ENCODE measurements around the gene TMEM43. TPM values are rescaled to one million over a fixed set of nuclear protein-coding genes. Genes with fewer than 3 reads are reported as not detected.
"Not testable (repeated sequence)": the region's sequence is repeated elsewhere in the genome, so short reads cannot be mapped to it uniquely, and the experiment has no call there.

TMEM43 gene, protein sequence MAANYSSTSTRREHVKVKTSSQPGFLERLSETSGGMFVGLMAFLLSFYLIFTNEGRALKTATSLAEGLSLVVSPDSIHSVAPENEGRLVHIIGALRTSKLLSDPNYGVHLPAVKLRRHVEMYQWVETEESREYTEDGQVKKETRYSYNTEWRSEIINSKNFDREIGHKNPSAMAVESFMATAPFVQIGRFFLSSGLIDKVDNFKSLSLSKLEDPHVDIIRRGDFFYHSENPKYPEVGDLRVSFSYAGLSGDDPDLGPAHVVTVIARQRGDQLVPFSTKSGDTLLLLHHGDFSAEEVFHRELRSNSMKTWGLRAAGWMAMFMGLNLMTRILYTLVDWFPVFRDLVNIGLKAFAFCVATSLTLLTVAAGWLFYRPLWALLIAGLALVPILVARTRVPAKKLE
- total RNA-seq (84.1 TPM), polyA plus RNA-seq (106 TPM)

DNA sequence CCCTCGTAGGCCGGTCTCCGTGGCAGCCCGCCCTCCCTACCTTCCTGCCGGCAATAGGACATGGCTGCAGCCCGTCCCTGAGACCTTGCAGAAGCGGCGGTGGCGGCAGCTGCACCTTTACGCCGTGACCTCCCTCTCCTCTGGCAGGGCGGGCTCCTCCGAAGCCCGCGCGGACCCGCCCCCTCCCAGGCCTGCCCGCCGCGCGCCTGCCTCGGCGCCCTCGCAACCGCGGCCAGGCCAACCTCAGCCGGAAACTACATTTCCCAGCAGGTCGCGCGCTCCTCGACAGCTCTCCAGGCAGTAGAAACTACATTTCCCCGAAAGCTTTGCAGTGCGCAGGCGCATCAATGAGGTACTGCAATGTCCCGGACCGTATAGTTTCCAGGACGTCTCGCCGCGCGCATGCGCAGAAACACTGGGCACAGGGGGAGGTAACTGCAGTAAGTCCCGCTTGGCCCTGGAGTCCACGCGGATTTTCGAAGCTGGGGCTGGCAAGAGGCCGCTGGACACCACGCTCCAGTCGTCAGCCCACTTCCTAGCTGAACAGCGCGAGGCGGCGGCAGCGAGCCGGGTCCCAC lies at the start of gene TMEM43, which contains the start of gene CHCHD4:
Gene TMEM43 (plus strand): TSS at position 438 of the 578 bp plus-strand sequence. CDS start 142 bp downstream, outside the sequence.
Gene CHCHD4 (minus strand): TSS at position 256 of the 578 bp plus-strand sequence. CDS start 194 bp downstream, at position 62.
- Histone ChIP-seq H3K36me3 (ENCODE audit: insufficient read depth) (no peaks in the 10 kb centered on the region), H3K27ac (ENCODE audit: low read depth) (peak within 1 kb of the TSS; percentile 92), H3K4me3 (ENCODE audit: low read depth, low read length) (peak within 1 kb of the TSS; percentile 74), H3K4me1 (ENCODE audit: insufficient read depth) (peaks cover 2% of the 10 kb centered on the region)
- peak; percentile 99 for DNase-seq (ENCODE audit: extremely low spot score)
- under 1% methylated on average over 55 of the region's 55 CpGs for WGBS

DNA sequence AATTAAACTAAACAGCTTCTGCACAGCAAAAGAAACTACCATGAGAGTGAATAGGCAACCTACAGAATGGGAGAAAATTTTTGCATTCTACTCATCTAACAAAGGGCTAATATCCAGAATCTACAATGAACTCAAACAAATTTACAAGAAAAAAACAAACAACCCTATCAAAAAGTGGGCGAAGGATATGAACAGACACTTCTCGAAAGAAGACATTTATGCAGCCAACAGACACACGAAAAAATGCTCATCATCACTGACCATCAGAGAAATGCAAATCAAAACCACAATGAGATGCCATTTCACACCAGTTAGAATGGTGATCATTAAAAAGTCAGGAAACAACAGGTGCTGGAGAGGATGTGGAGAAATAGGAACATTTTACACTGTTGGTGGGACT lies 49.6 kb upstream of the TMEM43 start:
- H3K27ac ChIP-seq (ENCODE audit: low read depth); H3K4me1 ChIP-seq (ENCODE audit: insufficient read depth); DNase-seq (ENCODE audit: extremely low spot score); H3K36me3 ChIP-seq (ENCODE audit: insufficient read depth); H3K4me3 ChIP-seq (ENCODE audit: low read depth, low read length): not testable (repeated sequence)
- WGBS: 84% methylated on average over 3 of the region's 3 CpGs

DNA sequence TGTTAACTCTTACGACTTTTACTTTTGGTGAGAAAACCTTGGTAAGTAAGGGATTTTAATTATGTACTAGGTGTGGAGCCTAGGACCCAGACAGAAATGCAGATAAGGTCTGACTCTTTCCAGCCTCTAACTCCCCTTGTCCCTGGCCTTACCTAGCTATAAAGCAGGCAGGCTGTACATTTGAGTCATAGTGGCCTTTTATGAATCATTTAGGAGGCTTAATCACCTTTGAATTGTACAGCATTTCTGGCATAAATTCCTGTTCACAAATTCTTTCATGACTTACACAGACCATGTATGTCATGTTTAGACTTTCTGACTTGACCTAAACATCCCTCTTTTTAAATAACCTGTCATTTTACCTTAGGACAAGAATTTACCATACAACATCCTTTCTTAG lies 47.5 kb upstream of the TMEM43 start:
- 93% methylated on average over 1 of the region's 1 CpG for WGBS
- no peak overlapping the region for H3K27ac ChIP-seq (ENCODE audit: low read depth)
- no peaks in the 10 kb centered on the region for H3K36me3 ChIP-seq (ENCODE audit: insufficient read depth)
- DNase-seq (ENCODE audit: extremely low spot score): no peak
- H3K4me3 ChIP-seq (ENCODE audit: low read depth, low read length): no peak overlapping the region
- H3K4me1 ChIP-seq (ENCODE audit: insufficient read depth): no peaks in the 10 kb centered on the region

DNA sequence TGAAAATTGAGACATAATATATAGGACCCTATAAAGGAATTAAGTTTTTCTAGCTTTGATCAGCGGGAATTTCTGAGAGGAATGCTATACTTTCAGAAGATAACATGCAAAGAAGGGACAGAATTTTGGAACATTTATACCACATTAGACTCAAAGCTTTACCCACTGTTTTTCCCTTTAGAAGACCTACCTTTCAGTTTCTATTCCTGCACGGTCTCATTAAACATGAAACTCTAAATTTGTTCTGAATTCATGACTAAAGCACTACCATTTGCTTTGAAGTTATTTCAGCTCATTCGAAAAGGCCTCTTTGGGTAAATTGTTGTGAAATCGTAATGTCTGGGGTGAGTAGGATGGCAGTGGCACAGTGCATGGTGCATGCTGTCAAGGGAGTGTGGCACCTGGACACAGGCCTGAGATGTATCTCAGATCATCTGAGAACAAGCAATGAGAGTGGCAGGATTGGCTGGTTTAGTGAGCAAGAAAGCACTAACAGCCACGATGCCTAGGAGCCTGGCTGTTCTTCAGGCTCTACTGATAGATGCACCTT lies 42.7 kb upstream of the TMEM43 start:
- no peaks in the 10 kb centered on the region for H3K4me1 ChIP-seq (ENCODE audit: insufficient read depth)

DNA sequence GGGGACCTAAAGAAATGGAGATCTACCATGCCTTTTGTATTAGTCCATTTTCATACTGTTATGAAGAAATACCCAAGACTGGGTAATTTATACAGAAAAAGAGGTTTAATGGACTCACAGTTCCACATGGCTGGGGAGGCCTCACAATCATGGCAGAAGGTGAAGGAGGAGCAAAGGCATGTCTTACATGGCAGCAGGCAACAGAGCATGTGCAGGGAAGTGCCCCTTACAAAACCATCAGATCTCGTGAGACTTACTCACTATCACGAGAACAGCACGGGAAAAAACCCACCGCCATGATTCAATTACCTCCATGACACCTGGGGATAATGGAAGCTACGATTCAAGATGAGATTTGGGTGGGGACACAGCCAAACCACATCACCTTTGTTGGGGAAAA lies 37.4 kb upstream of the TMEM43 start:
- WGBS: 81% methylated on average over 5 of the region's 5 CpGs
- not testable (repeated sequence) for H3K27ac ChIP-seq (ENCODE audit: low read depth); DNase-seq (ENCODE audit: extremely low spot score); H3K4me1 ChIP-seq (ENCODE audit: insufficient read depth); H3K36me3 ChIP-seq (ENCODE audit: insufficient read depth); H3K4me3 ChIP-seq (ENCODE audit: low read depth, low read length)

More for the DNA sequence above, 42.7 kb upstream of the TMEM43 start:
- Histone ChIP-seq H3K27ac (ENCODE audit: low read depth) (no peak overlapping the region), H3K4me3 (ENCODE audit: low read depth, low read length) (no peak overlapping the region), H3K36me3 (ENCODE audit: insufficient read depth) (no peaks in the 10 kb centered on the region)
- WGBS: 79% methylated on average over 5 of the region's 5 CpGs
- DNase-seq (ENCODE audit: extremely low spot score): no peak

DNA sequence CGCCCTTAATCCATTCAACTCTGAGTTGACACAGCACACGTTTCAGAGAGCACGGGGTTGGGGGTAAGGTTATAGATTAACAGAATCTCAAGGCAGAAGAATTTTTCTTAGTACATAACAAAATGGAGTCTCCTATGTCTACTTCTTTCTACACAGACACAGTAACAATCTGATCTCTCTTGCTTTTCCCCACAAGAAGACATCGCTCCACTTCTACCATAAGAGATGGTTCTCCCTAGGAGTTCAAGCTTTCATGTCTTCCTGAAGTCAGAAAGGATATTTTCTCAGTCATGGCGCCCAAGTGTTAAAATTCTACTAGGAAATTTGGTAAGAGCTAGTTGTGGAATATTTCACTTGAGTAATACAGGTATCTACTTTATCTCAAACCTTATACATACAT lies 32.9 kb upstream of the TMEM43 start:
- H3K4me3 ChIP-seq (ENCODE audit: low read depth, low read length); H3K36me3 ChIP-seq (ENCODE audit: insufficient read depth); DNase-seq (ENCODE audit: extremely low spot score); H3K27ac ChIP-seq (ENCODE audit: low read depth); H3K4me1 ChIP-seq (ENCODE audit: insufficient read depth): not testable (repeated sequence)
- WGBS: 86% methylated on average over 3 of the region's 5 CpGs

DNA sequence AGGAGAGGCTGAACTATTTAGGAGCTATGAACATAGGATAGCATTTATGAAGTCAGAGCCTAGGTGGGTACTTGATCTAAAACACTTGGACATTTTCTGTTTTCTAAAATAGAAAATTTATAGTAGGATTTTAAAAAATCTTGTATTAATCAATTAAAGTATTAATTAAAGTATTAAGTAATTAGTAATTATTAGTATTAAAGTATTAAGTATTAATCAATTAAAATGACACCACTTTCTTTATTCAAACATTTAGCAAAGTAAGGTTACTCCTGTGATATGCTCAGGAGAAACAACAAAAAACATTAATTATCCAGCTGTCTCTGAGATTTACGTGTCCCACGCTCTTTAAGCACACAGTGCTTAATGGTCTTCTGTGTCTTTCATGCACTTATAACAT lies 32.4 kb upstream of the TMEM43 start:
- Histone ChIP-seq H3K36me3 (ENCODE audit: insufficient read depth) (no peaks in the 10 kb centered on the region), H3K27ac (ENCODE audit: low read depth) (no peak overlapping the region), H3K4me1 (ENCODE audit: insufficient read depth) (no peaks in the 10 kb centered on the region), H3K4me3 (ENCODE audit: low read depth, low read length) (no peak overlapping the region)
- DNase-seq (ENCODE audit: extremely low spot score): no peak
- WGBS: 84% methylated on average over 2 of the region's 2 CpGs

DNA sequence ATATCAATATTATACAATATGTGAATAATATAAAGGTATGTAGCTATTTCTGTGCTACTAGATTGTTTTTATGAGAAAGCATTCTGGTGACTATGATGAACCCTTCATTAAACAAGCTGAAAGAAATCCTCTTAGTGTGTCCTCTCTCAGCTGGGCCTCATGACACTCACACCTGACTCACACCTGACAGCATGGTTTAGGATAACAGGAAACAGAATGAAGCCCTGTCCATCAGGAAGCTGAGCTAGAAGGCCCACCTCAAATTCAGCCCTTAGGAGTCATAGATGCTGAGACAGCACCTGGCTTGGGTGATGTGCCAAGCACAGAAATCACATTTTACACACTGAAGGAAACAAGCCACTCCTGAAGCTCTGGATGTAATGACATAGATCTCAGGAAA lies 31.0 kb upstream of the TMEM43 start:
- H3K4me3 ChIP-seq (ENCODE audit: low read depth, low read length): no peak overlapping the region
- DNase-seq (ENCODE audit: extremely low spot score): no peak
- no peaks in the 10 kb centered on the region for H3K36me3 ChIP-seq (ENCODE audit: insufficient read depth)
- no peaks in the 10 kb centered on the region for H3K4me1 ChIP-seq (ENCODE audit: insufficient read depth)
- H3K27ac ChIP-seq (ENCODE audit: low read depth): no peak overlapping the region

DNA sequence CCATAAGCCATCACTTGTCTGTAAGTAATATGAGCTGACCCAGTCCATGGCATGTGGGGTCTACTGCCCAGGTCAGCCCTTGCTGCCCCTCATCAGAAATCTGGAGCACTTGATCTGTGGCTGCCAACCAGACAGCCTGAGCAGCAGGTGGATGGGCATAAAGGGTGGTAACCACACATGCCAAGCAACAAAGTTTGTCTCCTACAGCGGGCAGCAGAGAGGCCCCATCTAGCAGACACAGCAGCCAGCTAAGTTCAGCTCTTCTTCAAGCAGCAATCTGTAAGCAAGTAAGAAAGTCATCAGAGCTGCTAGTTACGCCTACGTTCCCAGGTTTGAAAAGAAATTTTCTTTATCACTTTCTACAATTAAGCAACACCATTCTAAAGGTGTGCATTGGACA lies 28.1 kb upstream of the TMEM43 start:
- H3K4me1 ChIP-seq (ENCODE audit: insufficient read depth): no peaks in the 10 kb centered on the region
- DNase-seq (ENCODE audit: extremely low spot score): no peak
- H3K27ac ChIP-seq (ENCODE audit: low read depth): no peak overlapping the region
- WGBS: 84% methylated on average over 3 of the region's 3 CpGs
- H3K4me3 ChIP-seq (ENCODE audit: low read depth, low read length): no peak overlapping the region
- no peaks in the 10 kb centered on the region for H3K36me3 ChIP-seq (ENCODE audit: insufficient read depth)

DNA sequence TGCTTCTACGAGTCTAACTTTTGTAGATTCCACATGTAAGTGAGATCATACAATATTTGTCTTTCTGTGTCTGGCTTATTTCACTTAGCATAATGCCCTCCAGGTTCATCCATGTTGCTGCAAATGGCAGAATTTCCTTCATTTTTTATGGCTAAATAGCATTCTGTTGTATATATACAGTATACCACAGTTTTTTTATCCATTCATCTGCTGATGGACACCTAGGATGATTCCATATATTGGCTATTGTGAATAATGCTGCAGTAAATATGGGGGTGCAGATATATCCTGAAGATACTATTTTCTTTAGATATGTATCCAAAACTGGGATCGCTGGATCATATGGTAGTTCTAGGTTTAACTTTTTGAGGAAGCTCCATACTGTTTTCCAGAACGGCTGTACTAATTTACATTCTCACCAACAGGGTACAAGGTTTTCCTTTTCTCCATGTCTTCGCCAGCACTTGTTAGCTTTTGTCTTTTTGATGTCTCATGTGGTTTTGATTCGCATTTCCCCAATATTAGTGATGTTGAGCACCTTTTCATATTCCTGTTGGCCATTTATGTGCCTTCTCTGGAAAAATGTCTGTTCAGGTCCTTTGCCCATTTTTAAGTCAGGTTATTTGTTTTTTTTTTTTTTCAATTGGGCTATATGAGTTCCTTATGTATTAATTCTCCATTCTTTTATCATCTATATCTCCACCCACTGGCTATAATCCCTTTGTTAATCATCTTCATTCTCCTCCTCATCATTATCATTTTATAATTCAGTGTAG lies 27.0 kb upstream of the TMEM43 start:
- H3K27ac ChIP-seq (ENCODE audit: low read depth): no peak overlapping the region
- WGBS: 90% methylated on average over 5 of the region's 5 CpGs
- H3K4me1 ChIP-seq (ENCODE audit: insufficient read depth): no peaks in the 10 kb centered on the region
- no peak overlapping the region for H3K4me3 ChIP-seq (ENCODE audit: low read depth, low read length)
- H3K36me3 ChIP-seq (ENCODE audit: insufficient read depth): no peaks in the 10 kb centered on the region
- DNase-seq (ENCODE audit: extremely low spot score): no peak

DNA sequence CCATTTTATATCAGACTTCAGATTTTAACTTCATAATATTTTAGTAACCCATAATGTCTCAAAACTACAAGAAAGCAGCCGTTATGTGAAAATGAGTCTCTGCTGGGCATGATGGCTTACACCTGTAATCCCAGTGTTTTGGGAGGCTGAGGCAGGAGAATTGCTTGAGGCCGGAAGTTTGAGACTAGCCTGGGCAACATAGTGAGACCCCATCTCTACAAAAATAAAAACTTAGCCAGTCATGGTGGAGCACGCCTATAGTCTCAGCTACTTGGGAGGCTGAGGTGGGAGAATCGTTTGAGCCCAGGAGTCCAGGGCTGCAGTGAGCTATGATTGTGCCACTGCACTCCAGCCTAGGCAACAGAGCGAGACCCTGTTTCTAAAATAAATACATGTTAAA lies 15.0 kb upstream of the TMEM43 start:
- H3K4me1 ChIP-seq (ENCODE audit: insufficient read depth); H3K4me3 ChIP-seq (ENCODE audit: low read depth, low read length); DNase-seq (ENCODE audit: extremely low spot score); H3K27ac ChIP-seq (ENCODE audit: low read depth); H3K36me3 ChIP-seq (ENCODE audit: insufficient read depth): not testable (repeated sequence)
- 94% methylated on average over 5 of the region's 5 CpGs for WGBS

DNA sequence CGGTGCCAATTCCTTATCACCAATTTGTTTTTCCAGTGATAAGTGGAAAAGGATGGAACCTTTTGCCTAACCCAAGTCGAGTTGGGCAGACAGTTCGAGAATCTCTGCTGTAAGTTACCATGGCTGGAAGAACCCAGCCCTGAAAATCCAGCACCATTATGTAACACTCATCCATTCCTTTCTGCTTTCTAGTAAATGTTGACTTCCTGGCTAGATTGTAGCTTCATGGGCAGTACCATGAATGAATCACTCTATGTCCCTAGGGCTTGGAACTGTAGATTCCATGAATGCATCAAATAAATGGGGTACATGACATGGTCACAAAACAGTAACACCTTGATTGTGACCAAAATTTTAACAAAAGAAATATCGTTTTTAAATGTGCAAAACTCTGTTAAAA lies 14.2 kb upstream of the TMEM43 start:
- 87% methylated on average over 4 of the region's 4 CpGs for WGBS
- H3K4me1 ChIP-seq (ENCODE audit: insufficient read depth): no peaks in the 10 kb centered on the region
- no peaks in the 10 kb centered on the region for H3K36me3 ChIP-seq (ENCODE audit: insufficient read depth)

DNA sequence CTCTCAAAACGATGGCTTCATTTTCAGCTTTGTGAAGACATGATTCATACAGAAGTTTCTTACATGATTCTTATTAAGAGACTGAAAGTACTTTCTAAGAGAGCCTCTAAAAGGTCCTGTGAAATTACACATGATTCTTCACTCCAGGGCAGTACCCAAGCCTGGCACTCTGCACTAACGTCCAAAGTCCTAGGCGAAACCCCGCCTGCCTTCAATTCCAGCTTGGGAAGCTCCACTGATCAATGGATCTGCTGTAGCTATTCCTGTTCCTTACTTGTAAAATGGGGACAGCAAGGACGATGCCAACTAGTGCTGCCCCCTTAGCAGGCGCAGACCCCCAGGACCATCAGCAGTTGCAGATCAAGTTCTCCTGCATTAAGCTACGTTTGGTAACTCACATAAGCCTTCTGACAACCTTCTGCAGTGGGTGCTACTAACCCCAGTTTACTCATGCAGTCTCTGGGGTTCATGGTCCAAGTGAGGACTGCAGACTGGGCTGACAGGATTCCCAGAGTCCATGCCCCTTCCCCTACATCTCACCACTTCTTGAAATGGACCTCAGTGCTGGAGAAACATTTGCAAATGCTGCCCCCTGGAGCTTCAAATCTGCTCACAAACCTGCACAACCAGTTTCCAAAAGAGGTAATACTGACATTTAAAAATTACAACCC lies 10.8 kb upstream of the TMEM43 start:
- Histone ChIP-seq H3K27ac (ENCODE audit: low read depth) (no peak overlapping the region), H3K4me3 (ENCODE audit: low read depth, low read length) (no peak overlapping the region), H3K36me3 (ENCODE audit: insufficient read depth) (no peaks in the 10 kb centered on the region), H3K4me1 (ENCODE audit: insufficient read depth) (no peaks in the 10 kb centered on the region)
- DNase-seq (ENCODE audit: extremely low spot score): no peak
- WGBS: 93% methylated on average over 7 of the region's 7 CpGs

More for the DNA sequence above, 14.2 kb upstream of the TMEM43 start:
- no peak overlapping the region for H3K4me3 ChIP-seq (ENCODE audit: low read depth, low read length)
- no peak for DNase-seq (ENCODE audit: extremely low spot score)
- H3K27ac ChIP-seq (ENCODE audit: low read depth): no peak overlapping the region

All from urinary bladder (tissue), 4 donors.